ENCODE data around the gene OR52E5. TPM values are rescaled to one million over a fixed set of nuclear protein-coding genes. Genes with fewer than 3 reads are reported as not detected.

The OR52E5 gene
- not detected in 2 replicates for total RNA-seq (2014; rRNA removed; shearing (Covaris generic))

GRCh38 chr11:5892908-5893307, at the start of gene OR52E5:
TSS of gene OR52E5 (plus strand) at chr11:5893208. CDS start at chr11:5900777, 7,569 bp downstream.
- no peak for DNase-seq (ENCODE audit: low read depth)

GRCh38 chr11:5846701-5847100, 46.3 kb upstream of the OR52E5 start:
- no peak for DNase-seq (ENCODE audit: low read depth)

DNA sequence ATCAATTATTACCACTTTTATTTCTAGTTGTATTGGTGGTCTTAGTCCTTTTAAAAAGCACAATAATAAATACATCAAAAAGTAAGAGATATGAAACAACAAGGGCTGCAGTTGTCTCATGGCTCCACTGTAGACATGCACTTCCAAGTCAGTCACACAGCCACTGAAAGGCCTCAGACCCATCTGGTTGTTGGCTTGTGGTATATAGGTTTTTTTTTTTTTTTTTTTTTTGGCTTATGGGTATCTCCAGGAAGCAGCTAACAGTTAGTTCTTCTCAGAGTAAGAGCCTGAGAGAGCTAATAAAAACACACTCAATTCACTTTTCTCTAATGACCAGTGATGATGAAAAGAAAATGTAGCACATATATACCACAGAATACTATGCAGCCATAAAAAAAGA, 45.3 kb upstream of the OR52E5 start:
- no peak for DNase-seq (ENCODE audit: low read depth)

DNA sequence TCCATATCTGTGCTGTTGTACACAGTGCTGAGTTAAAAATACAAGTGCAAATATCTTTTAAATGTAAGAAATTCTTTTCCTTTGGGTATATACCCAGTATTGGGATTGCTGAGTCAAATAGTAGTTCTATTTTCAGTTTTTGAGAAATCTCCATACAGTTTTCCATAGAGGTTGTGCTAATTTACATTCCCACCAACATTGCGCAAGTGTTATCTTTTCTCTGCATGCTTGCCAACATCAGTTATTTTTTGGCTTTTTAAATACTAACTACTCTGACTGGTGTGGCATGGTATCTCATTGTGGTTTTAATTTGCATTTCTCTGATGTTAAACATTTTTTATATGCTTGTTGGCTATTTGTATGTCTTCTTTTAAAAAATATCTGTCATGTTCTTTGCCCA, 42.0 kb upstream of the OR52E5 start:
- no peak for DNase-seq (ENCODE audit: low read depth)

DNA sequence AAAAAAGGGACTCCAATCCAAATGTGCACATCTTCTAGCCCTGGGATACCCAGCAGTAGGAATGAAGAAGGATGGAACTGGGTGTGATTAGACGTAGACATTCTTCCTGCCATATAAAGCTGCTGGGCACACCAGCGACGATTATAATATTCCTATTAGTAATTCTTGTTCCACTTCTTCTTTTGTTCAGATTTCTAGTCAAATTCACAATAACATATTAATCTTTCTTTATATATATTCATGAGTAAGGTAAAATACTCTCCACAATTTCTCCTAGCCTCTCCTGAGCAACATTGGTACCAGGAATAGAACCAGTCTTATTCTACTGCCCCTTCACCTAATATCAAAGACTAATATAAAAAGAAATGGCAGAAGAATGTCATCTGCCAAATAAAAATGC, 35.4 kb upstream of the OR52E5 start, which contains the start of gene OR52E8:
TSS of gene OR52E8 (minus strand) at position 101 of the 400 bp plus-strand sequence. CDS start at position 101, 0 bp downstream.
- DNase-seq (ENCODE audit: low read depth) = no peak

GRCh38 chr11:5865826-5866225, 27.2 kb upstream of the OR52E5 start:
- DNase-seq (ENCODE audit: low read depth) = no peak

DNA sequence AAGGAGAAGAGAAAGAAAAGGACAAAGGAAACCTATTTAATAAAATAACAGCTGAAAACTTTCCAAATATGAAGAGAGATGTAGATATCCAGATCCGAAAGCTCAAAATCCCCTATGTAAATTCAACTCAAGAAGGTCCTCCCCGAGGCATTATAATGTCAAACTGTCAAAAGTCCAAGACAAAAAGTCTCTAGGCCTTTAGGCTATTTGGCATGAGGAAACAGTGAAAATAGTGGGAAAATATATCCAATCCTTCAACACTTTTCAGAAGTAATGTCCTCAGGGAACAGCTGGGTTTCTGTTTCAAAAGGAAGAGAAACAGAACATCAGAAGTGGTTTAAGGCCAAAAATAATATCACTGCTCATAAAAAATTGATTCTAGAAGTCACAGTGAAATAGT, 14.4 kb upstream of the OR52E5 start:
- no peak for DNase-seq (ENCODE audit: low read depth)

- no peak for DNase-seq (ENCODE audit: low read depth)
Measured at GRCh38 chr11:5880329-5880728, 12.7 kb upstream of the OR52E5 start, which contains the start of gene OR52E4. TSS of gene OR52E4 (plus strand) at chr11:5880629. CDS start at chr11:5884293, 3,664 bp downstream.

DNA sequence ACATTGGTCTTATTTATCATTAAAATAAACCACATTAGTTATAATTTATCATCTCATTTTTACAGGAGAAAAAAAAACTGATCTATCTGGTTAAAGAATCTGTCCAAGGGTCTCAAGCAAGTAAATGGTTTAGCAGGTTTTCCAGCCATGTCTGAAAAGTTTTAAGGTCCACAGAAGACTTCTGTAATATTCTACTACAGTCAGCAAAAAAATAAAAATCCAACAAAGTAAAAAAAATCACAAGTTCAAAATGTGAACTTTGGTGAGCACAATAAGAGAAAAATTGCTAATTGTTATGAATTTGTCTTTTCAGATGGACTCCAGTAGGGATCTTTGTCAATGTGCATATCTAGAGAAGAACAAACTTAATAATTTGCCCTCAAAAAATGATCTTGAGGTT, 11.3 kb upstream of the OR52E5 start:
- no peak for DNase-seq (ENCODE audit: low read depth)

DNA sequence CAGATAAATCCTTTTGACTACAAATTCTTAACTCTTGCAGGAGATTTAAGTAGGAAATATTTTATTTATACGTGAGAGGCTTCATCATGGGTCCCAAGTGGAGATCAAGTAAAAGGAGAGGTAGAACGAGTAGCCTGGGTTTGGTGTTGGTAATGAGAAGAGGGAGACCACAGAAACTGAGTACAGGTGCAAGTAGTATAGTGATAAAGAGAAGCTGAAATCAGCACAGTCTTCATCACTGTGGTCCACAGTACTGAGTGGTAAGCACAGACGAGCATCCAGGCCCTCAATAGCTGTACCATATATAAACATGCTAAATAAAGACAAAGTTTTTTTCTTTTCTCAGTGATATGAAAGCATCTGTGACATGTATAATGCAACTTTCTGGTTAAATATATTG, 5.8 kb upstream of the OR52E5 start:
- DNase-seq (ENCODE audit: low read depth) = no peak

DNA sequence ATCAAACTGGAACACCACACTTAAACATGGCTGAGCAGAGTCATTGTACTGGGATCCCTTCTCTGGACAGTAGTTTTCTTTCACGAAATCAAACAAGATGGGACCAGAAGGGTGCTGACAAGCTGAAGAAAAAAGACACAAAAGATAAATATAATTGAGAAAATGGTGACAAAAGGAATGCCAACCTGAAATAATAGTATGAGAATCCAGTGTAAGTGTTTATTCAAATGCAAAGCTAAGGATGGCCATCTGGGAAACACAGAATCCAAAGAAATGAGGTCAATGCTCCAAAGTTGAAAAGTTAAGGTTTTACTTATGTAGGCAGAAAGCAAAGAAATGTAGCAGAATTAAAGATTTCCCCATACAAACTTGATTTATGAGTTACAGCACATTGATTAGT, 5.3 kb upstream of the OR52E5 start:
- DNase-seq (ENCODE audit: low read depth) = no peak

DNA sequence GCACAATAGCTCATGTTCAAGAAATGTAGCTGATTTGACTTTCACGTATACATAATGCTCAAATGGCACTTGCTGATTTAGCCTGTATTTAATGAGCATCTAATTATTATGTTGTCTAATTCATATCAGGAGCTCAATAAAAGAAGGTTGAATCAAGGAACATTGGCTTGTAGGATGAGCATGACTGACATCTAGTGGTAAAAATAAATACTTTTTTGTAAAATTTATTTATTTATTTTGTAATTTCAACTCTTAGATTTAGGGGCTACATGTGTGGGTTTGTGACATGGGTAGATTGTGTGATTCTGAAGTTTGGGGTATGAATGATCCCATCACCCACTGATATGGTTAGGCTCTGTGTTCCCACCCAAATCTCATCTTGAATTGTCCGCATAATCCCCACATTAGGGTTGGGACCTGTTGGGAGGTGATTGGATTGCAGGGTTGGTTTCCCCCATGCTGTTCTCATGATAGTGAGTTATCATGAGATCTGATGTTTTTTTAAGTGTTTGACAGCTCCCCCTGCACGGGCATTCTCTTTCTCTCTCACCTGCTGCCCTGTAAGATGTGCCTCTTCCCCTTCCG, 1.7 kb upstream of the OR52E5 start:
- peak; percentile 9 for DNase-seq (ENCODE audit: low read depth)

DNA sequence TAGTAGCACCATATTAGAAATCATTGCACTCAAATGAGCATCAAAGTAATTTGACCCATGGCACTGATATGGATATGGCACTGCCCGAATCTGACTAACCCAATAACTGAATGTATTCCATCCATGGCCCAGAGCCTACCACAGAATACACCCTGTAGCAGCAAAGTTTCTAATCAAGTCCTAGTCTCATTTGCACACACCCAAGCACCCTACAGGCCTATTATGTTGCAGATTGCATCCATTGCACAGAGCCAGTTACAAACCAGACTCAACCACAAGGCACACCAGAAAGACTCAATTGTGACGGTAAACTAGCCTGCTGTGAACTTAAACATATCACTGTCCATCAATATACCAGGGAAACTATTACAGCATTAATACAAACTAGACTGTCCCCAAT, 6.5 kb downstream of the OR52E5 start:
- no peak for DNase-seq (ENCODE audit: low read depth)

DNA sequence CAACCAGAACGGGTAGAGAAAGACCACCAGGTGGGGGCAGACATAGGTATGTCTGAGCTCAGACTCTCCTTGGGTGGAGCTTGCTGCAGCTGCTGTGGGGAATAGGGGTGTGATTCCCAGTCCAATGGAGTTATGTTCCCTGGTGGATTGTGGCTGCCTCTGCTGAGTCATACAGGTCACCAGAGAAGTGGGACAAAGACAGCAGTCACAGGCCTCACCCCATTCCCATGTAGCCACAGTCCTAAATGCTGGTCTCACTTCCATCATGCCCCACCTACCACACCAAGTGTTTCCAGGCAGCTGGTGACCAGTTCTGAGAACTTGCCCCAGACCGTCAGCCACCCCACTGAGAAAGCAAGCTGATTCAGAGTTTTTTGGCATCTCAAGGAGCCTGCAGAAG, 17.5 kb downstream of the OR52E5 start:
- no peak for DNase-seq (ENCODE audit: low read depth)

DNA sequence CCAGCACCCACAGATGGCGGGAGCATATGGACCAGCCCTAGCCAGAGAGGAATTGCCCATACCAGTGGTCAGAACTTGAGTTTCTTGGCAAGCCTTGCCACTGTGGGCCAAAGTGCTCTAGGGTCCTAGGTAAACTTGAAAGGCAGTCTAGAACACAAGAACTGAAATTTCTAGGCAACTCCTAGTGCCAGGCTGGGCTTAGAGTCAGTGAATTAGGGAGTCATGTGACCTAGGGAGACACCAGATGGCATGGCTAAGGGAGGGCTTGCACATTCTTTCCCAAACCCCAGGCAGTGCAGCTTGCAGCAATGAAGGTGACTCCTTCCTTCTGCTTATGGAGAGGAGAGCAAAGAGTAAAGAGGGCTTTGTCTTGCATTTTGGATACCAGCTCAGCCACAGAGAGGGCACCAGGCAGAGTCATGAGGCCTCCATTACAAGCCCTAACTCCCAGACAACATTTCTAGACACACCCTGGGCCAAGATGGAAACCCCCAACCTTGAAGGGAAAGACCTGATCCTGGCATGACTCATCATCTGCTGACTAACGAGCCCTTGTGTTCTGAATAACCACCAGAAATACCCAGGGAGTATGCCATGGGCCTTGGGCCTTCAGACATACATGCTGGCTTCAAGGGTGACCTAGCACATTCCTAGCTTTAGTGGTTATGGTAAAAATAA, 29.9 kb downstream of the OR52E5 start:
- DNase-seq (ENCODE audit: low read depth) = peak; percentile 54

DNA sequence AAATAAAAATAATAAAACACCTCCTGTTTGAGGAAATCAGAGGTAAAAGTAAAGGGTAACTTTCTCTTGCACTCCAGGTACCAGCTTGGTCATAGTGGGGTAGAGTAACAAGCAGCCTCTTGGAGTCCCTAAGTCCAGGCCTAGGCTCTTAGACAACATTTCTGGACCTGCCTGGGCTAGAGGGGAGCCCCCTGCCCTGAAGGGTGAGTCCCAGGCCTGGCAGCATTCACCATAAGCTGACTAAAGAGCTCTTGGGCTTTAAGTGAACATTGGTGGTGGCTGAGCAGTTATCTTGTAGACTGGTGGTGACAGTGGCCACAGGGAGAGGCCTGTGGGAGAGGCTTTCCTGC, 30.4 kb downstream of the OR52E5 start:
- no peak for DNase-seq (ENCODE audit: low read depth)

GRCh38 chr11:5923794-5924193, 30.8 kb downstream of the OR52E5 start:
- DNase-seq (ENCODE audit: low read depth) = no peak

GRCh38 chr11:5928271-5928670, 35.3 kb downstream of the OR52E5 start:
- DNase-seq (ENCODE audit: low read depth) = no peak

DNA sequence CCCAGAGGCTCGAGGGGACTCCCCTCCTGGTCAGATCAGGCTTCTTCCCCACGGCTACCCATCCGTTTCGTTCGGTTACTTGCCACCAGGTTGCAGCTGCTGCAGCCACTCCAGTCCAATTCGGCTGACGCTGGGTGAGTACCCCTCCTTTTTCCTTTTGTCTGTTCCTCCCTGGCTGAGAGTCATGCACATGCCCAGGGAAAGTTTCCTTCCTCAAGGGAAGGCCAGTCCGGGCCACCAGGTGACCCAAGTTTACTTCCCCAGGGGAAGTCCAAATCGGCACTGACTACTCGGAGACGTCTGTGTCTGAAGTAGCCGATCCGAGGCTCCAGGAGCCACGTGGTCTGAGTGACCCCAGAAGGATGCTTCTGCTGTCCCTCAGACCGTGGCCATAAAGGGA, 35.8 kb downstream of the OR52E5 start:
- DNase-seq (ENCODE audit: low read depth) = no peak

DNA sequence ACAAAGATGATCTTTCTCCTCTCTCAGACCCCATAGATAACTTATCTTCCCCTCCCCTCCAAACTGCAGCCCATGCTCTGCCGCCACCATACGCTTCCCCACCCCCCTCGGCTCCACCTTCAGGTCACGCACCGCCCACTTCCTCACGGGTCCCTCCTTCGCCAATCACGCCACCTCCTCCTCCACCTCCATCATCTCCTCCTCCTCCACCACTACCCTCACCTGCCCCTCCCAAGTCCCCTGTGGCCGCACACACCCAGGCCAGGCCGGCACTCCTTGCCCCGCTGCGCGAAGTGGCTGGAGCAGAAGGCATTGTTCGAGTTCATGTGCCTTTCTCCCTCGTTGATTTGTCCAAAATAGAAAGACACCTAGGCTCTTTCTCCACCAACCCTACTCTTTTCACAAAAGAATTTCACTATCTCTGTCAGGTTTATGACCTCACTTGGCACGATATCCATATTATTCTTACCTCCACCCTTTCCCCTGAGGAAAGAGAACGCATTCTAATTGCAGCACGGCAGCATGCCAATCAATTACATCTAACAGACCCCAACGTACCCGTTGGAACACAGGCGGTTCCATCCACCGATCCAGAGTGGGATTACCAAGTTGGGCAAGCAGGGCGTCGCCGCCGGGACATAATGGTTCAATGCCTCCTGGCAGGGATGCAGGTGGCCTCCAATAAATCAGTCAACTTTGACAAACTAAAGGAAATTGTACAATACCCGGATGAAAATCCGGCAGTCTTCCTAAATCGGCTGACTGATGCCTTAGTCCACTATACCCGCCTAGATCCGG, 36.8 kb downstream of the OR52E5 start:
- no peak for DNase-seq (ENCODE audit: low read depth)

GRCh38 chr11:5930614-5931013, 37.6 kb downstream of the OR52E5 start:
- no peak for DNase-seq (ENCODE audit: low read depth)

DNA sequence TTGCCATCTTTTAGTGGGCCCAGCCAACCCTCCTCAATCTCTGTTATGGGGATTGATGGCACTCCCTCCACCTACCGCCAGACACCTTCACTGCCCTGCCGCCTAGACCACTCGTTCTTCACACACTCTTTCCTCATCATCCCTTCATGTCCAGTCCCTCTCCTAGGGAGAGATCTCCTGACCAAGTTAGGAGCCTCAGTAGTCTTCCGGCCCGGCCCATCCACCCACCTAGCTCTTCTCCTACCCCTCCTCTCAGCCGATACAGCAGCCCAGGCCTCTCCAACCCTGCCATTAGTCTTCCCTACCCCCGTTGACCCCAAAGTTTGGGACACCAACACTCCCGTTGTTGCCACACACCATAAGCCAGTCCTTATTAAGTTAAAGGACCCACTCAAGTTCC, 38.1 kb downstream of the OR52E5 start:
- DNase-seq (ENCODE audit: low read depth) = no peak

DNA sequence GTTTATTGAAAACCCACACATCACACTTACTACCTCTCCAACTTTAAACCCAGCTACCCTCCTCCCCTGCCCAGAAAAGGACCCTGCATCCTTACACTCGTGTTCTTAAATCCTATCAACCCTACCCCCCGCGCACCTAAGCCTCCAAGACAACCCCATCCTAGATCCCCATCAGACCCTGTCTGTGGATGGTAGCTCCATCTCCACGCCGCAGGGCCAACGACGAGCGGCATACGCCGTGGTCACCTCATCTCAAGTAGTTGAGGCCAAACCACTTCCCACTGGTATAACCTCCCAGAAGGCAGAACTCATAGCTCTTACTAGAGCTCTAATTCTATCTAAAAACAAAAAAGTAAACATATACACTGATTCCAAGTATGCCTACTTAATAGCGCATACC, 39.7 kb downstream of the OR52E5 start:
- DNase-seq (ENCODE audit: low read depth) = no peak
